ENCODE results near the gene NAA60.

DNA sequence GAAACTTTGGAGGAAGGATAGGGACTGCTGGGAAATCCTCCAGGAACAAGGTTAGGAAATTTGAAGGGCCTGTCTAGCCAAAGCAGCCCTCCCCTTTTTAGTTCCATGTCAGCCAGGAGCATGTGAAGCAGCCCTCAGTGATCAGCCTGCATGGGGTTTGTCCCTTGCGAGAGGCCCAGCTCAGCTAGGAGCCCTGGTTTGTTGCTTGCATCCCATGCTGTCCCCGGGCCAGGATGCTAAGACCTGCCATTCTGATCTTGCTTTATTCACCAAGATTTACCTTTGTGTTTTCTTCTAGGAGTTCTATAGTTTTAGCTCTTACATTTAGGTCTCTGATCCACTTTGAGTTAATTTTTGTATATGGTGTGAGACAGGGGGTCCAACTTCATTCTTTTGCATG is 84.9 kb downstream of the NAA60 start:
- TF ChIP-seq, protein P1, sequence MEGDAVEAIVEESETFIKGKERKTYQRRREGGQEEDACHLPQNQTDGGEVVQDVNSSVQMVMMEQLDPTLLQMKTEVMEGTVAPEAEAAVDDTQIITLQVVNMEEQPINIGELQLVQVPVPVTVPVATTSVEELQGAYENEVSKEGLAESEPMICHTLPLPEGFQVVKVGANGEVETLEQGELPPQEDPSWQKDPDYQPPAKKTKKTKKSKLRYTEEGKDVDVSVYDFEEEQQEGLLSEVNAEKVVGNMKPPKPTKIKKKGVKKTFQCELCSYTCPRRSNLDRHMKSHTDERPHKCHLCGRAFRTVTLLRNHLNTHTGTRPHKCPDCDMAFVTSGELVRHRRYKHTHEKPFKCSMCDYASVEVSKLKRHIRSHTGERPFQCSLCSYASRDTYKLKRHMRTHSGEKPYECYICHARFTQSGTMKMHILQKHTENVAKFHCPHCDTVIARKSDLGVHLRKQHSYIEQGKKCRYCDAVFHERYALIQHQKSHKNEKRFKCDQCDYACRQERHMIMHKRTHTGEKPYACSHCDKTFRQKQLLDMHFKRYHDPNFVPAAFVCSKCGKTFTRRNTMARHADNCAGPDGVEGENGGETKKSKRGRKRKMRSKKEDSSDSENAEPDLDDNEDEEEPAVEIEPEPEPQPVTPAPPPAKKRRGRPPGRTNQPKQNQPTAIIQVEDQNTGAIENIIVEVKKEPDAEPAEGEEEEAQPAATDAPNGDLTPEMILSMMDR (IDR thresholded peaks at IDR 0.05; ENCODE audit: low read length) = no peak
- no peak for TF ChIP-seq EZH2 (IDR thresholded peaks at IDR 0.05; ENCODE audit: borderline replicate concordance, low read length)

Measured in OCI-LY1 (cell line).